Measurements from ENCODE around the gene SLC2A4.

The SLC2A4 gene

DNA sequence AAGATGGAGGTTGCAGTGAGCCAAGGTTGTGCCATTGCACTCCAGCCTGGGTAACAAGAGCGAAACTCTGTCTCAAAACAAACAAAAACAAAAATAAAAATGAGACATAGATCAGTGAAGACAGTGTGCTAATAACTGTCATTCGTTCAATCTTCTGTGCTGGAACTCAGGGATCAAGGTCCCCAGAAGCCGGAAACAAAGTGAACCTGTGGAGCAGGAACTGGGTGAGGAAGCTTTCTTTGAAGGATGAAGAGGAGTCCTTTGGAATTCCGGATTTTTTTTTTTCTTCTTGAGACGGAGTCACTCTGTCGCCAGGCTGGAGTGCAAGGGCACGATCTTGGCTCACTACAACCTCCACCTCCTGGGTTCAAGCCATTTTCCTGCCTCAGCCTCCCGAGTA, 2.1 kb upstream of the SLC2A4 start:
- no peak for DNase-seq (ENCODE audit: low read depth)

DNA sequence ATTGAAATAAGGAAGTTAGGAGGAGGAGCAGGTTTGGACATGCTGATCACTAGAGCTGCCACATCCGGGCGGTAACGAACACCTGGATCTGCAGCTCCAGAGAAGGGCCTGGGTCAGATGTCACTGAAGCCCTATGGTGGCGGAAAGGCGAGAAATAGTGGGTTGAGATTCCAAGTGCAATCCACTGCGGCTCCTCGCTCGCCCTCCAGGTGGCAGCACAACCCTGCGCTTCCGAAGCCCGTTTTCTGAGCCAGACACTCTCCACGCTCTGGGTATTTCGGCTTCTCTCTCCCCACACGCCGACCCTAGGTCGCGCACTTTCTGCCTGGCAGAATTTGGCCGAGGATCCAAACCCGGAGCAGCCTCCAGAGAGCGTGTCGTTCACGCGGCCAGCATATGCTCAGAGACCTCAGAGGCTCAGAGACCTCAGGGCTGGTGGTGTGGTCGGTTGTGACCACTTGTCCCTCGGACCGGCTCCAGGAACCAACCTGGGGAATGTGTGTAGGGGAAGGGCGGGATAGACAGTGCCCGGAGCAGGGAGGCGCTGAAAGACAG, 922 bp upstream of the SLC2A4 start:
- peak; percentile 69 for DNase-seq (ENCODE audit: low read depth)

DNA sequence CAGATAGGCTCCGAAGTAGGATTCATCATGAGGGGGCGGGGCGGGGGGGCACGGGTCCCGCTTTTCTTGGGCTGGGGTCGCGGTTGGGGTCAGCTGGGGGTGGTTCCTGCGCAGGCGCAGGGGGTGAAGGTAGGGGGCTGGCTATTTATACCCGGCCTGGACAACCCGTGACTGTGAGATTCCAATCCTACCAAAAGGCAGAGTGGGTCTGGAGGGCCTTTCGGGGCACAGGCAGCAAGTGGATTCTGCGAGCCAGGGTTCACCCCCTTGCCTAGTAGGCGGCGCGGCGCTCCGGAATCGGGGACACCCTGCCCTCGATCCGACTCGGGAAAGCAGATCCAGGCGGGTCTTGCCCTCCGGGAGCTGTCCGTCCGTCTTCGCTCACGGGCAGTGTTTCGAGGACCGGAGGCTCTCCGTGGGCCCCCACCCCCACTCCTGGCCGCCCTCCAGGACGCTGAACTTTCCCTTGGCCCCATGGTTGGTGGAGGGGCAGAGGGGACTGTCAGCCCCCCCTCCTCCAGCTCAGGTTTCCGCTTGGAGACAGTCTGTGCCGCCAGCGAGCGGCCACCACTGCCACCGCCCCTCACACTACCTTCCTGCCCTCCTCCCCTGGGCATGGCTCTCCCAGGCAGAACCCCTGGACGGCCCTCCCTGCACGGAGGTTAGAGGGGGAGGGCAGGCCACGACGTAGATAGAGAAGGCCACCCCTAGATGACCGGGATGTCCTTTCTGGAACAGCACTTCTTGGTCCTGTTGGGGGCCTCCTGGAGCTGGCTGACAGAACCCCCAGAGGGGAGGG, 634 bp downstream of the SLC2A4 start:
- no peak for DNase-seq (ENCODE audit: low read depth)

DNA sequence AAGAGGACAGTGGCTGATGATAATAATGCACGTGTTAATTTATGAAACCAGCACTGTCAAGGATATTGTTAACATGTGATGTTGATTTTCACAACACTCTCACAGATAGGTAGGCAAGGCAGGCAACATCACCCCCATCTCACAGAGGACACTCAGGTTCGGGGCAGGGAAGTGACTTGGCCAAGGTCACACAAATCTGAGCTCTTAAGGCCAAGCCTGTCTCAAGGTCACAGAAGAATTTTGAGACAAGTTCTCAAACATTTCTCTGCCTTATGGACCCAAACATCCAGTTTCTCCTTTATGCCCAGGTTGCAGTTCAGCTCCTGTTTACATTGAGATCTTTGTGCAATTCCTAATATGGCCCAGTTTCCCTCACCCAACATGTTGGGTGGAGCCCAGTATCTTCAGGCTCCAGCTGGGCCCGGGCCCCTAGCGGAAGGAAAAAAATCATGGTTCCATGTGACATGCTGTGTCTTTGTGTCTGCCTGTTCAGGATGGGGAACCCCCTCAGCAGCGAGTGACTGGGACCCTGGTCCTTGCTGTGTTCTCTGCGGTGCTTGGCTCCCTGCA, 1.3 kb downstream of the SLC2A4 start:
- no peak for DNase-seq (ENCODE audit: low read depth)

DNA sequence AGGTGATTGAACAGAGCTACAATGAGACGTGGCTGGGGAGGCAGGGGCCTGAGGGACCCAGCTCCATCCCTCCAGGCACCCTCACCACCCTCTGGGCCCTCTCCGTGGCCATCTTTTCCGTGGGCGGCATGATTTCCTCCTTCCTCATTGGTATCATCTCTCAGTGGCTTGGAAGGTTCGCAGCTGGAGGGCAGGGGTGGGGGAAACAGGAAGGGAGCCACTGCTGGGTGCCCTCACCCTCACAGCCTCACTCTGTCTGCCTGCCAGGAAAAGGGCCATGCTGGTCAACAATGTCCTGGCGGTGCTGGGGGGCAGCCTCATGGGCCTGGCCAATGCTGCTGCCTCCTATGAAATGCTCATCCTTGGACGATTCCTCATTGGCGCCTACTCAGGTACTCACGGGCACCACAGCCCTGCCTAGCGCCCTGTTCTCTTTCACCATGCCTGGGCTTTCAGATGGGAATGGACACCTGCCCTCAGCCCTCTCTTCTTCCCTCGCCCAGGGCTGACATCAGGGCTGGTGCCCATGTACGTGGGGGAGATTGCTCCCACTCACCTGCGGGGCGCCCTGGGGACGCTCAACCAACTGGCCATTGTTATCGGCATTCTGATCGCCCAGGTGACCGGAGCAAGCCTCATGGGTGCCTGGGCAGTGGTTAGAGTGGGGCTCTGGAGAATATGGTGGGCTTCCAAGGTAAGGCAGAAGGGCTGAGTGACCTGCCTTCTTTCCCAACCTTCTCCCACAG, 2.1 kb downstream of the SLC2A4 start:
- no peak for DNase-seq (ENCODE audit: low read depth)

DNA sequence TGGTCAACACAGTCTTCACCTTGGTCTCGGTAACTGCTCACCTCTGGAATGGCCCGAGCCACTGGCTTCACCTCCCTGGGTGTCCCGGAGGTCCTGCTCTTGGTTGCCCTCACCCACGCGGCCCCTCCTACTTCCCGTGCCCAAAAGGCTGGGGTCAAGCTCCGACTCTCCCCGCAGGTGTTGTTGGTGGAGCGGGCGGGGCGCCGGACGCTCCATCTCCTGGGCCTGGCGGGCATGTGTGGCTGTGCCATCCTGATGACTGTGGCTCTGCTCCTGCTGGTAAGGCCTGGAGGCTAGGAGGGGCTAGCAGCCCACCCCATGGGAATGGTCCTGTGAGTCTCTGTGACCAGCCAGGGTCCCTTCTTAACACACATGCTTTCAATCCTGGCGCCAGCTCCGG, 3.4 kb downstream of the SLC2A4 start:
- DNase-seq (ENCODE audit: low read depth): no peak

DNA sequence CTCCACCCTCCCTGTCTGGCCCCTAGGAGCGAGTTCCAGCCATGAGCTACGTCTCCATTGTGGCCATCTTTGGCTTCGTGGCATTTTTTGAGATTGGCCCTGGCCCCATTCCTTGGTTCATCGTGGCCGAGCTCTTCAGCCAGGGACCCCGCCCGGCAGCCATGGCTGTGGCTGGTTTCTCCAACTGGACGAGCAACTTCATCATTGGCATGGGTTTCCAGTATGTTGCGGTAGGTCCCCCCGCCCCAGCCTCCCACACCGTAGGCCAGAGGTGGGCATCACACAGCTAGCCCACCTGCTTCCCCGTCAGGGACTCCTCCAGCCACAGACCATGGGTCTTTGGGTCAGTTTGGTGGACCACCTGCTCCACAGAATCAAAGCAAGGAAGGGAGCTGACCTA, 4.2 kb downstream of the SLC2A4 start:
- DNase-seq (ENCODE audit: low read depth): no peak

DNA sequence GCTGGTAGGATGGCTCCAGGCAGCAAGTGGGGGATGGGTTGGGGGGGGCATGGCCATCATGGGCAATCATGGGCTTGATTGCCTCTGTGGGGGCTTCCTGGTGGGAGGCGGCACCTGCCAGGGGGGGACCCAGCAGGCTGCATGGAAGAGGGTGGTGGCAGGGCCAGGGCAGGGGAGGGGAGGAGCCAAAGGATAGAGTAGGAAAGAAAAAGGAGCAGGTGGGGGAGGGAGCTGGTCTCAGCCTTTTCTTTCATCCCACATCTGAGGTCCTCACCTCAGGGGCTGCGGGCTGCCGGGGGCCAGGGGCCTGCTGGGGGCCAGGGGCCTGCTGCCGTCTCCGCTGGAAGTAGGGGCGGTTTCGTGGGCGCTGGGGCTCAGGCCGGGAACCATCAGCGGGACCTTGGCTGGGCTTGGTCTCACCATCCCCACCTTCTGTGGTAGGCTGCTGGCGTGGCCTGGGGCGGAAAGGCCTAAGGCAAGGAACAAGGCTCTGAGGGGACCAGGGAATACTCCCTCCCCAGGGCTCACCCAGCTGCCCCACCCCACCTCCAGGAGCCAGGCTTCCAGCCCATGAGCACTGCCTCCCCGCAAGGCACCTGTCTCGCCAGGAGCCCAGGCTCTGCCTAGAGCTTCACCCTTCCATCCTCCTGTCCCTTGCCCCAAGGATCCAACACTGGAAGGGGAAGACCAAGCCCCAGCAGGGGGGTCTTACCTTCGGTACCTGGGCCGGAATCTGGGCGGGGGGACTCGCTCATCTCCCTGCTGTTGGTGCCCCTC, 7.9 kb downstream of the SLC2A4 start:
- DNase-seq (ENCODE audit: low read depth): no peak

DNA sequence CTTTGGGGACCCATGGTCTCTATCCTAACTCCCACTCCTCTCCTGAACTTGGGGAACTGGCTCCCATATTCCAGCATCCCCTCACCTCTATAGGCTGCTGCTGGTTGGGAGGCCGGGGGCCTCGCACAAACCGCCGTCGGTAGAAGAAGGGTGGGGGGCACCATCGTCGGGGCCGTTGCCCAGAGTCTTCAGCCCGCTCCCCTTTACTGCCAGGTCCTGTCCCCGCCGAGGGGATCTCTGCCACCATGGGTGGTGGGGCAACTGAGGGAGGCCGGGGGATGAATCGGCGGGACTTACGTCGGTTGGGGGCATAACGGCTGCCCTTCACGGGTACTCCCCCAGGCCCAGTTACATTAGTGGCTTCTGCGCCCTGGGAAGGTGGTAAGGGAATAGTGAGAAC, 8.6 kb downstream of the SLC2A4 start:
- no peak for DNase-seq (ENCODE audit: low read depth)

DNA sequence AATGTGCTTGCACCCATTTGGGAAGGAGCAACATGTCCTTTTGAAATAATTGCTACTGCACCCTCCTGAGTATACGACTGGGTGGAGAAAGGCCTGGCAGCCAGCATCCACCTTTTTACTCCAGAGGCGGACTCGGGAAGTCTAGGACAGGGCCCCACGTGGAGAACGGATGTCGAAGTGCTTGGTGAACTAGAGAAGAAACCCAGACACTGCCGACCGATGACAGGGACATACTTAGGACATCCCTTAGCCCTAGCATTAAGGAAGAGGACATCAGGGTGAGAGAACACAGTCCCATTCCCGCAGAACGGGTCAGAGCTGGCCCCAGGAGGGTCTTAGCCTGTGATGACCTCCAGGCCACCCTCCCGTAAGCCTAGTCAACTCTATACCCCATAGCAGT, 9.2 kb downstream of the SLC2A4 start:
- DNase-seq (ENCODE audit: low read depth): no peak

DNA sequence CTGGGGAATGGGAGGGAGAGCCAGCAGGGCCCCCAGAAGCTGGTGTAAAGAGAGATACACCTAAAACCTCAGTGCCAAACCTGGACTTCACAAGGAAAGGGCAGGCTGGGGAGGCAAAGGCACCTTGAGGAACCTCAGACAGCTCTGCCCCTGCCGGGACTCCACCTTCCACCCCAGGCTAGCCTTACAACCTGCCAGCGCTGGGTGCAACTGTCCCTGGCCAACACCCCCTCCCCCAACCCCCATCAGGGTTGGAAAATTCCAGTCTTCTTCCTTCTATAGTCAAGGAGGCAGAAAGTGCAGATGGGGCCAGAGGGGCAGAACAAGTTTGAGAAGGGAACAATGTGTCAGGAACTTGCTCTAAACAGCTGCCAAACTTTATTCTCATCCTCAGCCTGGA, 10.7 kb downstream of the SLC2A4 start:
- DNase-seq (ENCODE audit: low read depth): no peak

DNA sequence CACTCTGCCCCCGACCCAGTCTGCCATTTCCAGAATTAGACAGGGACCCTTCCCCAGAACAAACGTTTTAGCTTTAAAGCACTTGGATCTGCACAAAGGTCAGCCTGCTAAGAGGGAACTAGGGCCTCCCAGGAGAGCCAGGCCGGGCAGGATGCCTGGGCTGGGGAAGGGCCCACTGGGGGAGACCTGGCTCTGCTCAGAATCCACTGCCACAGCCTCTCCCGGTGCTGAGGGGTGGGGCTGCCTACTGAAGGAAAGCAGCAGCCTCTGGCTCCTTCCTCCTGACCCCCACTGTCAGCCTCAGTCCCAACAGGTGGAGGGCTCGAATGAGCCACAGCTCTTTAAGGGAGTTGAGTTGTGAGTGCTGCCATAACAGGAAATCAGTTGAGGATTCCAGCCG, 11.2 kb downstream of the SLC2A4 start:
- no peak for DNase-seq (ENCODE audit: low read depth)

DNA sequence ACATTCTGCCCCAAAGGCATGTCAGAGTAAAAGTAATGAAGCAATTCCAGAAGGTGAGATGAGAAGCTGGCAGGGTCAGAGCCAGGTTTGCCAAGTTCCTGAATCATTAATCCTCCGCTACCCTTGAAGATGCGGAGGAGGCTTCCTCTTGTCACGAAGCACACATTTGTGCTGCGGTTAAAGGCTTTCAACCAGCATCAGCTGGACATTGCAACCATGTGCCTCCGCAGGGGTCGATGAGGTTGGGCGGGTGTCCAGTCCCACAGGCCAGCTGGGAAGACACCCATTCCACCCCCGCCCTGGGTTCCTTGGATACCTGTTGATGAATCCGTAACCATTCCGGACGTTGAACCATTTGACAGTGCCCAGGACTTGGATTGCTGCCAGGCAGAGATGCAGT, 11.6 kb downstream of the SLC2A4 start:
- no peak for DNase-seq (ENCODE audit: low read depth)

DNA sequence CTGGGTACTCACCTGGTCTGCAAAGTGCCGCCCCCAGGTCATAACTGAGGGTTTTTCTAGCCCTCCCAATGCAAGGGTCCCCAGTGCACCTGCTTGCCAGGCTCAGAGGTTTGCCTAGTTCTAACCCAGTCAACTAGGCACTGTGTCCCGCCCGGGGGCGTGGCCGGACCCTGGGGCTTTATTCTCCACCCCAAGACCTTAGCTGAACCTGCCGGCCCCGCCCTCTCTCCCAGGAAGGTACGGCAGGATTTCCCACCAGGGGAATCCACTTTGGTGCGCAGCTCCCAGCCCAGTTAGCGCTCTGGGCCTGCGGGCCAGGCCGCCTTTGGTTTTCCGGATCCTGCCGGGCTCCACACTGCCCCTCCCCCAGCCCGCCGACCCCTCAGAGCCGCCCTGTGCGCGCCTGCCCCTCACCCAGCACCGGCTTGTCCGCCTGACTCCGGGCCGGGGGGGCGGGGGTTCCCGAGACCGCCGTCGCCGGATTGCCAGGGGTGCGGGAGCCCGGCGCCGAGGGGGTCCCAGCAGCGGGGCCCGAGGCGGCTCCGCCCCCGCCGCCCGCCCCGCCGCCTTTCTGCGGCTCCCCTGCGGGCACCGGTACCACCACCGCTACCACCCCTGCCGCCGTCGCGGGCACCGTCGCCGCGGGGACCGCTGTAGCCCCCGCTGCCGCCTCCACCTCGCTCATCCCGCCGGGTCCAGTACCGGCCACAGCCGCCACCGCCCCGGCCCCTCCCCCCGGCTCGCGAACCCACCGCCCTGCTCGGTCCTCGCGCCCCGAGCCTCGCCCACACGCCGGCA, 12.5 kb downstream of the SLC2A4 start:
- DNase-seq (ENCODE audit: low read depth): no peak

DNA sequence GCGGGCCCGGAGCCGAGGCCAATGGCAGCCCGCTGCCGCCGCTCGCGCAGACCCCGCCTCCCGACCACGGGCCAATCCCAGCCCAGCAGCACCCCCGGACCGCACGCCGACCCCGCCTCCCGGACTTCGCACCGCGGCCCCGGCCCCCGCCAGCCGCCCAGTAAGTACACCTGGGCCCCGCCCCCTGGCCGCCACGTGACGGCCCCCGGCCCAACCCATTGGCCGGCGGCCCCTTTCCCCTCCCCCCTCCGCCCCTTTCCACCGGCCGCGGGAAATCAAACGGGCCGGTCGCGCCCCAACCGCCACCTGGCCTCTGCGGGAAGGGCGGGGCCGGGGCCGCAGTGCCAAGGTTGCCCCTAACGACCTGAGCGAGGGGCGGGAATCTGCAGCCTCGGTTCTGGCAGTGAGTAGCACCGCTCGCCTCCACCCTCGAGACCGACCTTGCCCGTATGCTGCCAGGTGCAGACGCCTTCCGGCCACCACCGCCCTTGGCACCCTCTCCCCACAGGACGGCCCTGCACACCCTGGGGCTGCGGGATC, 13.2 kb downstream of the SLC2A4 start, which contains the start of gene YBX2:
TSS of gene YBX2 (minus strand) at position 26 of the 540 bp plus-strand sequence. CDS start 139 bp downstream, outside the sequence.
- peak; percentile 44 for DNase-seq (ENCODE audit: low read depth)

DNA sequence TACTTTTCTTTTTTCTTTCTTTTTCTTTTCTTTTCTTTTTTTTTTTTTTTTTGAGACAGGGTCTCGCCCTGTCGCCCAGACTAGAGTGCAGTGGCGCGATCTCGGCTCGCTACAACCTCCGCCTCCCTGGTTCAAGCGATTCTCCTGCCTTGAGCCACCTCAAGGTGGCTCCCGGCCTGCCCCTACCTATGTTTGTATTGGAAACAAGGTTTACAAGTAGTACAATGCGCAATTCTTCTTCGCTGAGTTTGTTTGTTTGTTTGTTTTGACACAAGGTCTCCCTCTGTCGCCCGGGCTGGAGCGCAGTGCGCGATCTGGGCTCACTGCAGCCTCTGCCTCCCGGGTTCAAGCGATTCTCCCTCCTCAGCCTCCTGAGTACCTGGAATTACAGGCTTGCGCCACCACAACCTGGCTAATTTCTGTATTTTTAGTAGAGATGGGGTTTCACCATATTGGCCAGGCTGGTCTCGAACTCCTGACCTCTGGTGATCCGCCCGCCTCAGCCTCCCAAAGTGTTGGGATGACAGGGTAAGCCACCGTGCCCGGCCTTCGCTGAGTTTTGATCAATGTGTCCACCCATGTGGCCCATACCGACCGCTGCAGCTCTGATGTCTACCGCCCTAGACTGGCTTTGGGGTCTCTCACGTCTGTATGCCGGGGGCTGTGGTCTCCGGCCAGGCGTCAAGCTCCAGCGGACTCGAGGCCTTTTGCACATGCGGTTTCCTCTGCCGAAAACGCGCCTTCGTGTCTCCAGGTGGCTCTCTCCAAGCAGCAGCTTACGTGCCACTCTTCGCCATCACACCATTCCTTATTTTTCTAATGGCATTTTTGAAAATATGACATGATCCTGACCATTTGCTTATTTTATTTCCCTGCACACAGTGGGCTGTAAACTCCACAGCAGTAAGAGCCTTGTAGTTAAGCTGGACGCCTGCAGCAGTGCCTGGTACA, 14.0 kb downstream of the SLC2A4 start:
- DNase-seq (ENCODE audit: low read depth): no peak

DNA sequence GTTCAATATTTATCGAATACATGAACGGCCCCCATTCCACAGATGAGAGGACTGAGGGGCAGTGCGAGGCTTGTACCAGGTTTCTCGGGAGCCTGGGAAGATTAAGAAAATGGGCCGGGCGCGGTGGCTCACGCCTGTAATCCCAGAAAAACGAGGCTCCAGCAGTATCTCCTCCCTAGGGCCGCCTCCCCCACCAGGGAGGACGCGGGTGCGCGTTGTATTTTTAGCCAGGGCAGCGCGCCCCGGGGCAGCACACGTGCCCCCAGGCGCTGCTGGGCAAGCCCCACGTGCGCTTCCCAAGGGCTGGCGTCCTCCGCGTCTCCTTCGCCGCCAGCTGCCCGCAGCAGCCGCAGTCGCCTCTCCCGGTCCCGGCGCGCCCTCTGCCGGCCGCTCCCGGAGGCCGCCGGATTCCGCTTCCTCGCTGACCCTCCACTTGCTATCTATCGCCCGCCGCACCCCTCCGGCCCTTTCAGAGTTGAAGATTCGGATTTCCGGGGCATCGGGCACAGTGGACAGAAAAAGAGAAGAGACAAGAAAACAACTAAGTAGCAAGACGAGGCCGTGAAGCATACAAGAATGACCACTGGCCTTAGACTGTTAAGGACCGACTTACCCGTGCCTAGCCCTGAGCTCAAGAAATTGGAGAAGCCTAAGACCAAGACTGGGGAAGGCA, 14.8 kb downstream of the SLC2A4 start:
- peak; percentile 59 for DNase-seq (ENCODE audit: low read depth)

DNA sequence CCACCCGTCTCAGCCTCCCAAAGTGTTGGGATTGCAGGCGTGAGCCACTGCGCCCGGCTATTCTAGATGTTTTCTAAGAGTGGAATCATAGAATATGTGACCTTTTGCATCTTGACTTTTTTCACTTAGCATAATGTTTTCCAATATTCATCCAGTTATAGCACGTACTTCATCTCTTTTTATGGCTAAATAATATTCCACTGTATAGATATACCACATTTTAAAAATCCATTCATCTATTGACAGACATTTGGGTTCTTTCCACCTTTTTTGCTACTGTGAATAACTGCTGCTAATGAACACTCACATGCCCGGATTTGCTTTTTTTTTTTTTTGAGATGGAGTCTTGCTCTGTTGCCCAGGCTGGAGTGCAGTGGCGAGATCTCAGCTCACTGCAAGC, 22.7 kb downstream of the SLC2A4 start:
- DNase-seq (ENCODE audit: low read depth): no peak

Data from stimulated activated CD8-positive, alpha-beta memory T cell treated with anti-CD3 and anti-CD28 coated beads, Interleukin-15, amount 100 ng/mL, for 24 hours (primary cell).